Kidney (tissue), 14 donors: ENCODE results near the gene ITGA7. TPM values are rescaled to one million over a fixed set of nuclear protein-coding genes. Genes with fewer than 3 reads are reported as not detected.

Experiments
- DNase-seq, 5 donors: peaks; one replicate each; pipeline ENCODE4 v3.0.0-alpha.2; 2013 to 2020
- FAIRE-seq: peaks from 2 replicates; lab custom pipeline; 2012; peaks lifted over from hg19 to GRCh38; lab: Jason Lieb, UNC
- H3K27ac ChIP-seq, 2 donors: one replicate each; pipeline ENCODE4 v1.7.0; 2013; ENCODE audit warnings: low read depth in 2 of 2, low read length in 2 of 2, inconsistent platforms in 1 of 2
- H3K27me3 ChIP-seq: one replicate; pipeline ENCODE4 v1.7.1; 2013; ENCODE audit warnings: low read length, inconsistent platforms; ENCODE audit not compliant: control insufficient read depth, insufficient read depth
- H3K36me3 ChIP-seq, 3 donors: one replicate each; pipeline versions ENCODE4 v1.7.0 to v1.7.1; 2013; ENCODE audit warnings: low read length in 3 of 3, control low read depth in 1 of 3, inconsistent platforms in 1 of 3; ENCODE audit not compliant: insufficient read depth in 3 of 3, control insufficient read depth in 2 of 3
- H3K4me1 ChIP-seq, 3 donors: one replicate each; pipeline versions ENCODE4 v1.7.0 to v1.7.1; 2013; ENCODE audit warnings: low read length in 3 of 3, inconsistent platforms in 1 of 3, low read depth in 1 of 3; ENCODE audit not compliant: control insufficient read depth in 2 of 3, insufficient read depth in 2 of 3
- H3K4me3 ChIP-seq, 3 donors: one replicate each; pipeline versions ENCODE4 v1.7.0 to v1.8.1; 2013; ENCODE audit warnings: low read length in 3 of 3, control low read depth in 1 of 3, inconsistent platforms in 1 of 3
- H3K9ac ChIP-seq, 3 donors: one replicate each; pipeline versions ENCODE4 v1.7.0 to v1.7.1; 2013; ENCODE audit warnings: low read length in 3 of 3, control low read depth in 1 of 3, inconsistent platforms in 1 of 3
- H3K9me3 ChIP-seq, 3 donors: one replicate each; pipeline versions ENCODE4 v1.7.0 to v1.7.1; 2013; ENCODE audit warnings: low read length in 3 of 3, control low read depth in 1 of 3, inconsistent platforms in 1 of 3; ENCODE audit not compliant: control insufficient read depth in 2 of 3, insufficient read depth in 1 of 3
- intact Hi-C: fragments of 100-400 bp; cut with DNase I; formaldehyde crosslinking; loops from one replicate; pipeline ENCODE4 v1.11.1; 2022
- polyA plus RNA-seq: library from polyadenylated mRNA; stranded (reverse); fragments of 350-450 nt; fragmentation: Illumina TruSeq; extraction: RNeasy Lipid Tissue Mini Kit (QIAGEN cat#74804); gene quantifications from one replicate; pipeline ENCODE4 v1.2.3, GENCODE V29; 2014; ENCODE audit warnings: low read depth, low replicate concordance; ENCODE audit not compliant: insufficient read depth
- total RNA-seq: library from RNA; stranded (reverse); fragmentation: NEBNext Ultra II Directional; extraction: Animal tissue kit (Norgen Biotek cat#: 25700); gene quantifications from one replicate; pipeline ENCODE4 v1.2.1, GENCODE V29; 2021
- TF ChIP-seq, protein P1 (sequence below): IDR thresholded peaks from 3 replicates; pipeline ENCODE4 v1.5.1; 2012; ENCODE audit warnings: mild to moderate bottlenecking, moderate library complexity, borderline replicate concordance; ENCODE audit not compliant: insufficient read depth; ENCODE audit errors: extremely low read depth
- donor health status: control.
- donor health status: control.
- donor health status: control.
- donor health status: control.
- donor health status: control.
- donor health status: DM: yes; HTN: yes; CAD: no.
- donor health status: Normal renal cell carcinoma (clear cell type).

Gene ITGA7
- total and polyA plus RNA-seq, 2 donors from 2014 or later: 26.2 to 66.3 TPM

DNA sequence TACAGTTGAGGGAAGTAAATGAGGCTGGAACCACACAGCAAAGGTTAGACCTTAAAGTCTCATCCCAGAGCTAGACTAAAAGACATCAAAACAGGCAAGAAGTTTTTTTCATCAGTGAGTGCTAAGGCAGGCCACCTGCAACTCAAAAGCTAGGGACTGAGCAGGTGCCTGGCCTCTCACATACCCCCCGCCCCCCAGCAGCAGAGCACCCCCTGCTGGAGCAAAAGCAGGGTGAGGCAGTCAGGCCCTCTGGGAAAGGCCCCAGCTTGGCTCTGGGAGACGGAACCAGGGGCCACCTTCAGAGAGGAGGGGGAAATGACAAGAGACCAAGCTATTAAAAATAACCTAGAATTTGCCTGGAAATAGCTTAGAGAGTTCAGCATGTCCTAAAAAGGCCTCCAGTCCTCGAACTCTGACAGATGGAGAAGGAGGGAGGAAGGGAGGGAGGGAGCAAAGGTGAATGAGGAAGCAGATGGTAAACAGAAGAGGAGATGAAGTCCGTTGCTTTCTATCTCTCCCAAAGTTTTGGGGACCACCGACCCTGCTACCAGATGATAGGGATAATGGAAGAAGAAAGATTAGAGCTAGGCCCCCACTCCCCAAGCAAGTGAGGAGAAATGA lies 1.8 kb downstream of the ITGA7 start:
- Histone ChIP-seq H3K36me3 (no peaks in the 10 kb centered on the region), H3K4me3 (peak overlapping the region in 2 of 3 donors; percentile 16 to 57), H3K4me1 (peaks cover 0 to 15% (median 8%) of the 10 kb centered on the region in 3 donors), H3K27me3 (no peaks in the 10 kb centered on the region), H3K27ac (peak overlapping the region; percentile 28 to 34), H3K9ac (no peak overlapping the region), H3K9me3 (no peaks in the 10 kb centered on the region)
- intact Hi-C loops: no loop called here
- DNase-seq (peak in 1 of 5 donors; percentile 35), FAIRE-seq (no peak)
- TF ChIP-seq, protein P1, sequence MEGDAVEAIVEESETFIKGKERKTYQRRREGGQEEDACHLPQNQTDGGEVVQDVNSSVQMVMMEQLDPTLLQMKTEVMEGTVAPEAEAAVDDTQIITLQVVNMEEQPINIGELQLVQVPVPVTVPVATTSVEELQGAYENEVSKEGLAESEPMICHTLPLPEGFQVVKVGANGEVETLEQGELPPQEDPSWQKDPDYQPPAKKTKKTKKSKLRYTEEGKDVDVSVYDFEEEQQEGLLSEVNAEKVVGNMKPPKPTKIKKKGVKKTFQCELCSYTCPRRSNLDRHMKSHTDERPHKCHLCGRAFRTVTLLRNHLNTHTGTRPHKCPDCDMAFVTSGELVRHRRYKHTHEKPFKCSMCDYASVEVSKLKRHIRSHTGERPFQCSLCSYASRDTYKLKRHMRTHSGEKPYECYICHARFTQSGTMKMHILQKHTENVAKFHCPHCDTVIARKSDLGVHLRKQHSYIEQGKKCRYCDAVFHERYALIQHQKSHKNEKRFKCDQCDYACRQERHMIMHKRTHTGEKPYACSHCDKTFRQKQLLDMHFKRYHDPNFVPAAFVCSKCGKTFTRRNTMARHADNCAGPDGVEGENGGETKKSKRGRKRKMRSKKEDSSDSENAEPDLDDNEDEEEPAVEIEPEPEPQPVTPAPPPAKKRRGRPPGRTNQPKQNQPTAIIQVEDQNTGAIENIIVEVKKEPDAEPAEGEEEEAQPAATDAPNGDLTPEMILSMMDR: peak; percentile 25

DNA sequence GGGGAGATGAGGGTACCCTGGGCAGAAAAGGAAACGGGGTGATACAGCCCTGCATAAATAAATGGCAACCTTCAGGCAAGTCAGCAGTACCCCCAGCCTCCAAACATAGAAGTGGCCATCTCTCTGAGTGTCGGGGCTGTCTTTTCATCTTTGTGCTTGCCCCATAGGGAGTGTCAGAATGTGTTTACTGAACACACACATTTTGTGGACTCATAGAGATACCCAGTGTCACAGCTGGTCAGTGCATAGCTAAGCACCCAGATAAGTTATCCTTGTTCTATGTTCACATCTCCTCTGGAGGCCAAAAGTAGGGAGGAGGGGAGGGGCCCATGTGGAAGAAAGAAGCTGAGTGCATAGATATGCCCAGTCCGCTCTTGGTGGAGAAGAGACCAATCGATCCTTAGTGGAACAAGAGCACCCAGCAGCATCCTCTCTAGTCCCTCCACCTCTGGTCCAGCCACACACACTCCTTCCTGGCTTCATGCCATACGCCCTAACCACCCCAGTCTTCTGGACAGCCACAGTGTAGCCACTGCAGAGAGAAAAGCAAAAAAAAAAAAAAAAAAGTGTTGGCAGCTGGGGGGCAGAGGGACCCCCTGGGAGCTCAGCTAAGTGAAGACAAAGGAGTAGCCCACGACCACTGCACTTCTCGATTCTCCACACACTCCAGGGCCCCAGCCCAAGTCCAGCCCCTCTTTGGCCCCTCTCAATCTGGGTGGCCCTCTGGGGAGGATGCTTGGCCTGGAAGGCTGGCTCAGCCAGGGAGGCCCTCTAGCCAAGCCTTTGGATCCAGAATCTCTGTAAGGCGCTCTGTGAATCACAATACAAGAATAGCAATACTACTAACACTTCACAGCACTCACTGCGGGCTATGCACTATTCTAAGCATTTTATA lies 2.6 kb downstream of the ITGA7 start:
- peak in 1 of 5 donors; percentile 37 for DNase-seq
- FAIRE-seq: no peak
- no peaks in the 10 kb centered on the region for H3K27me3 ChIP-seq
- no peak overlapping the region for H3K9ac ChIP-seq
- no peak overlapping the region for H3K27ac ChIP-seq
- peaks cover 0 to 15% (median 8%) of the 10 kb centered on the region in 3 donors for H3K4me1 ChIP-seq
- TF ChIP-seq, protein P1: no peak
- H3K4me3 ChIP-seq: no peak overlapping the region
- H3K36me3 ChIP-seq: no peaks in the 10 kb centered on the region
- intact Hi-C loops: no loop called here
- H3K9me3 ChIP-seq: no peaks in the 10 kb centered on the region

DNA sequence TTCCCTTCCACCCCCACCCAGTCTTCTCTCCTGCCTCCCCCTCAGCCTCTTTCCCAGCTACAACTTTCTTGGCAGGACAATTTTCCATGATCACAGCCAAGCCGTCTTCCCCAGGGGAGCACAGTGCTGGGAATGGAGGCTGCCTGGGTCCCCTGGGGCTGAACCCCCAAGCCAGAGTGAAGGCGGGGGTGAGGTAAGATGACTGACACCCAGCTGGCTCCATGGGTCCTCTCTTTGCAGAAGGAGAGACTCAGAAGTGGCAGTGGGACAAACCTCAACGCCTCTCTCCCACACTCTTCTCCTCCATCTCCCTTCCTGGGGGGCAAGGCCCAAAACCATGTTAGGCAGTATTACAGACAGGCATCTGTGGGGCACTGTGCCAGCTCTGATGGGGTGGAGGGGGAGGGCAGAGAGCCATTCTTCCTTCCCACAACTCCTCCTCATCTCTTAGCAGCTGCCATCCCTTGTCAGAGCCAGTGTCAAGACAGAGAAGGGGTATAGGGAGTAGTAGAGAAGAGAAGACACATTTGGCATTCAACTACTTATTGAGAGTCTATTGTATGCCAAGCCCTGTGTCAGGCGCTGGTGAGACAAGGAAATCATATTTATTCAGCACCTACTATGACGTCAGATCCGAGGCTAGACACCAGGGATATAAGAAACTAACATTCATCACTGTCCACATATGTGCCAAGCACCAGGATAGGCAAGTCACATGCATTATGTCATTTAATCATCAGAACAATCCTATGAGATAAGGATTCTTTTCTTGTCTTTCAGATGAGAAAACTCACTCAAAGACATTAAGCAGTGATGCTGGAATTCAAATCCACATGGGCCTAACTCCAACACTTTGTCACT lies 3.6 kb downstream of the ITGA7 start:
- Histone ChIP-seq H3K9ac (no peak overlapping the region), H3K9me3 (no peaks in the 10 kb centered on the region), H3K4me1 (peaks cover 0 to 15% (median 8%) of the 10 kb centered on the region in 3 donors), H3K36me3 (no peaks in the 10 kb centered on the region), H3K4me3 (no peak overlapping the region), H3K27me3 (no peaks in the 10 kb centered on the region), H3K27ac (peak overlapping the region in 1 of 2 donors; percentile 4)
- TF ChIP-seq, protein P1: no peak
- FAIRE-seq: no peak
- intact Hi-C loops: no loop called here
- DNase-seq: peak in 1 of 5 donors; percentile 66
